ENCODE measurements around the gene DUS1L. TPM values are rescaled to one million over a fixed set of nuclear protein-coding genes. Genes with fewer than 3 reads are reported as not detected.

Gene DUS1L
- total RNA-seq, 2 experiments from 2014 or later: 118 to 131 TPM

- no peak for DNase-seq
- no peaks in the 10 kb centered on the region for H3K9me3 Mint-ChIP-seq
- no peak overlapping the region for H3K4me3 Mint-ChIP-seq
- H3K36me3 Mint-ChIP-seq: peaks cover 8% of the 10 kb centered on the region
- CTCF ChIA-PET: interaction anchor here (4.4 kb wide), 1 partner anchor 32 kb away, joined by 17 read pairs; no protein-coding TSS in a partner anchor
- no peaks in the 10 kb centered on the region for H3K27me3 Mint-ChIP-seq
- peaks cover 9% of the 10 kb centered on the region for H3K4me1 Mint-ChIP-seq (ENCODE audit: low read depth)
- POLR2A ChIA-PET: no interaction called here
- H3K27ac Mint-ChIP-seq: no peak overlapping the region
- intact Hi-C loops (cut with micrococcal nuclease): loop anchor here (10.0 kb wide), 1 partner anchor 92 kb away; no protein-coding TSS in a partner anchor
Measured at GRCh38 chr17:82062076-82062983, 3.3 kb downstream of the DUS1L start.

GRCh38 chr17:82061047-82061925 lies 4.3 kb downstream of the DUS1L start:
- ChIA-PET POLR2A (no interaction called here), CTCF (no interaction called here)
- no peaks in the 10 kb centered on the region for H3K27me3 Mint-ChIP-seq
- H3K4me1 Mint-ChIP-seq (ENCODE audit: low read depth): peaks cover 6% of the 10 kb centered on the region
- no peak for DNase-seq
- no peak overlapping the region for H3K4me3 Mint-ChIP-seq
- H3K36me3 Mint-ChIP-seq: peaks cover 8% of the 10 kb centered on the region
- H3K9me3 Mint-ChIP-seq: no peaks in the 10 kb centered on the region
- H3K27ac Mint-ChIP-seq: no peak overlapping the region
- intact Hi-C loops (cut with micrococcal nuclease): loop anchor here (10.0 kb wide), 1 partner anchor 94 kb away; no protein-coding TSS in a partner anchor

- Mint-ChIP-seq H3K4me3 (no peak overlapping the region), H3K27me3 (no peaks in the 10 kb centered on the region), H3K4me1 (ENCODE audit: low read depth) (peaks cover 5% of the 10 kb centered on the region), H3K9me3 (no peaks in the 10 kb centered on the region), H3K27ac (no peak overlapping the region), H3K36me3 (peaks cover 8% of the 10 kb centered on the region)
- intact Hi-C loops (cut with micrococcal nuclease): loop anchor here (10.0 kb wide), 1 partner anchor 94 kb away; no protein-coding TSS in a partner anchor
- no peak for DNase-seq
- ChIA-PET POLR2A (interaction anchor here (1.4 kb wide), 1 partner anchor 17 kb away, joined by 6 read pairs; no protein-coding TSS in a partner anchor), CTCF (interaction anchor here (1.0 kb wide), 1 partner anchor 93 kb away, joined by 3 read pairs; no protein-coding TSS in a partner anchor)
Measured at GRCh38 chr17:82060614-82061013, 5.0 kb downstream of the DUS1L start.

- Mint-ChIP-seq H3K4me1 (ENCODE audit: low read depth) (peaks cover 5% of the 10 kb centered on the region), H3K36me3 (peaks cover 8% of the 10 kb centered on the region), H3K9me3 (no peaks in the 10 kb centered on the region), H3K27me3 (no peaks in the 10 kb centered on the region), H3K27ac (no peak overlapping the region), H3K4me3 (no peak overlapping the region)
- ChIA-PET POLR2A (interaction anchor here (1.4 kb wide), 1 partner anchor 18 kb away, joined by 6 read pairs; no protein-coding TSS in a partner anchor), CTCF (interaction anchor here (1.0 kb wide), 1 partner anchor 94 kb away, joined by 3 read pairs; no protein-coding TSS in a partner anchor)
- no peak for DNase-seq
- intact Hi-C loops (cut with micrococcal nuclease): loop anchor here (10.0 kb wide), 1 partner anchor 95 kb away; no protein-coding TSS in a partner anchor
Measured at GRCh38 chr17:82060001-82060380, 5.6 kb downstream of the DUS1L start.

GRCh38 chr17:82059272-82060000 lies 6.2 kb downstream of the DUS1L start:
- intact Hi-C loops (cut with micrococcal nuclease): no loop called here
- H3K27me3 Mint-ChIP-seq: no peaks in the 10 kb centered on the region
- ChIA-PET CTCF (interaction anchor here (1.0 kb wide), 1 partner anchor 95 kb away, joined by 3 read pairs; no protein-coding TSS in a partner anchor), POLR2A (interaction anchor here (1.4 kb wide), 1 partner anchor 18 kb away, joined by 6 read pairs; no protein-coding TSS in a partner anchor)
- DNase-seq: no peak
- H3K36me3 Mint-ChIP-seq: peaks cover 8% of the 10 kb centered on the region
- peaks cover 5% of the 10 kb centered on the region for H3K4me1 Mint-ChIP-seq (ENCODE audit: low read depth)
- H3K27ac Mint-ChIP-seq: no peak overlapping the region
- no peaks in the 10 kb centered on the region for H3K9me3 Mint-ChIP-seq
- H3K4me3 Mint-ChIP-seq: no peak overlapping the region

GRCh38 chr17:82058855-82059249 lies 6.8 kb downstream of the DUS1L start:
- H3K27me3 Mint-ChIP-seq: no peaks in the 10 kb centered on the region
- ChIA-PET POLR2A (interaction anchor here (1.4 kb wide), 1 partner anchor 19 kb away, joined by 6 read pairs; no protein-coding TSS in a partner anchor), CTCF (no interaction called here)
- H3K9me3 Mint-ChIP-seq: no peaks in the 10 kb centered on the region
- no peak overlapping the region for H3K27ac Mint-ChIP-seq
- H3K4me3 Mint-ChIP-seq: no peak overlapping the region
- H3K36me3 Mint-ChIP-seq: peaks cover 8% of the 10 kb centered on the region
- intact Hi-C loops (cut with micrococcal nuclease): no loop called here
- H3K4me1 Mint-ChIP-seq (ENCODE audit: low read depth): no peaks in the 10 kb centered on the region
- DNase-seq: no peak

GRCh38 chr17:82058230-82058854 lies 7.3 kb downstream of the DUS1L start:
- CTCF ChIA-PET: no interaction called here
- no peak overlapping the region for H3K4me3 Mint-ChIP-seq
- no peaks in the 10 kb centered on the region for H3K27me3 Mint-ChIP-seq

GRCh38 chr17:82056729-82057621 lies 8.6 kb downstream of the DUS1L start:
- no peak overlapping the region for H3K4me3 Mint-ChIP-seq
- peaks cover 11% of the 10 kb centered on the region for H3K4me1 Mint-ChIP-seq (ENCODE audit: low read depth)
- H3K9me3 Mint-ChIP-seq: no peaks in the 10 kb centered on the region
- peaks cover 6% of the 10 kb centered on the region for H3K36me3 Mint-ChIP-seq
- H3K27me3 Mint-ChIP-seq: no peaks in the 10 kb centered on the region
- H3K27ac Mint-ChIP-seq: no peak overlapping the region
- intact Hi-C loops (cut with micrococcal nuclease): no loop called here
- ChIA-PET CTCF (no interaction called here), POLR2A (interaction anchor here (0.6 to 1.0 kb wide), 2 partner anchors 8 to 9 kb away, joined by 3 to 4 read pairs; partner anchors contain the start of gene DUS1L)
- DNase-seq: no peak

More at GRCh38 chr17:82058230-82058854, 7.3 kb downstream of the DUS1L start:
- Mint-ChIP-seq H3K27ac (no peak overlapping the region), H3K36me3 (peaks cover 8% of the 10 kb centered on the region), H3K4me1 (ENCODE audit: low read depth) (peaks cover 5% of the 10 kb centered on the region), H3K9me3 (no peaks in the 10 kb centered on the region)
- POLR2A ChIA-PET: no interaction called here
- intact Hi-C loops (cut with micrococcal nuclease): no loop called here
- no peak for DNase-seq

- H3K9me3 Mint-ChIP-seq: no peaks in the 10 kb centered on the region
- peaks cover 6% of the 10 kb centered on the region for H3K36me3 Mint-ChIP-seq
Measured at GRCh38 chr17:82055965-82056728, 9.5 kb downstream of the DUS1L start.

More at GRCh38 chr17:82055965-82056728, 9.5 kb downstream of the DUS1L start:
- H3K27me3 Mint-ChIP-seq: no peaks in the 10 kb centered on the region
- POLR2A ChIA-PET: interaction anchor here (1.0 kb wide), 1 partner anchor 10 kb away, joined by 4 read pairs; no protein-coding TSS in a partner anchor
- DNase-seq: no peak
- CTCF ChIA-PET: no interaction called here
- H3K27ac Mint-ChIP-seq: no peak overlapping the region
- H3K4me3 Mint-ChIP-seq: no peak overlapping the region
- intact Hi-C loops (cut with micrococcal nuclease): no loop called here
- peaks cover 11% of the 10 kb centered on the region for H3K4me1 Mint-ChIP-seq (ENCODE audit: low read depth)
